HG03521 (cell line): ENCODE results near the gene SDR9C7.
"Not testable (repeated sequence)": the region's sequence is repeated elsewhere in the genome, so short reads cannot be mapped to it uniquely, and the experiment has no call there.

Source experiments
- ATAC-seq: cut with Tn5 transposase; IDR thresholded peaks from one replicate; pipeline ENCODE4 v1.9.1; 2021; ENCODE audit warnings: mild to moderate bottlenecking, moderate library complexity; ENCODE audit not compliant: unreplicated experiment

The SDR9C7 gene

DNA sequence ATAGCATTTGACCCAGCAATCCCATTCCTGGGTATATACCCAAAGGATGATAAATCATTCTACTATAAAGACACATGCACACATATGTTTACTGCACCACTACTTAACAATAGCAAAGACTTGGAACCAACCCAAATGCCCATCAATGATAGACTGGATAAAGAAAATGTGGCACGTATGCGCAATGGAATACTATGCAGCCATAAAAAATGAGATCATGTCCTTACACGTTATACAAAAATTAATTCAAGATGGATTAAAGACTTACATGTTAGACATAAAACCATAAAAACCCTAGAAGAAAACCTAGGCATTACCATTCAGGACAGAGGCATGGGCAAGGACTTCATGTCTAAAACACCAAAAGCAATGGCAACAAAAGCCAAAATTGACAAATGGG lies 16.1 kb downstream of the SDR9C7 start:
- ATAC-seq, result not testable (repeated sequence)

DNA sequence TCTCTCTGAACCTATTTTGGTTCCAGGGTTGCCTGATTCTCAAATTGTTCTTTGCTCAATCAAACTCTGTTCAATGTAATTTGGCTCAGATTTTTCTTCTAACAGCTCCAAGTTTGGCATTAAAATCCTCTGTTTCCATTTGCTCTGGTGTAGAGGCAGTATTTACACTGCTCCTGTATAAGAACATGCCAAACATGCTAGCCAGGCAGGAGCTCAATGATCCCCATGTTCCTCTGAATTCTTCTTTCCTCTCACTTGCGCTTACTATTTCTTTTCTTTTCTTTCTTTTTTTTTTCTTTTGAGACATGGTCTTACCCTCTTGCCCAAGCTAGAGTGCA lies 17.2 kb downstream of the SDR9C7 start:
- ATAC-seq, result no peak

DNA sequence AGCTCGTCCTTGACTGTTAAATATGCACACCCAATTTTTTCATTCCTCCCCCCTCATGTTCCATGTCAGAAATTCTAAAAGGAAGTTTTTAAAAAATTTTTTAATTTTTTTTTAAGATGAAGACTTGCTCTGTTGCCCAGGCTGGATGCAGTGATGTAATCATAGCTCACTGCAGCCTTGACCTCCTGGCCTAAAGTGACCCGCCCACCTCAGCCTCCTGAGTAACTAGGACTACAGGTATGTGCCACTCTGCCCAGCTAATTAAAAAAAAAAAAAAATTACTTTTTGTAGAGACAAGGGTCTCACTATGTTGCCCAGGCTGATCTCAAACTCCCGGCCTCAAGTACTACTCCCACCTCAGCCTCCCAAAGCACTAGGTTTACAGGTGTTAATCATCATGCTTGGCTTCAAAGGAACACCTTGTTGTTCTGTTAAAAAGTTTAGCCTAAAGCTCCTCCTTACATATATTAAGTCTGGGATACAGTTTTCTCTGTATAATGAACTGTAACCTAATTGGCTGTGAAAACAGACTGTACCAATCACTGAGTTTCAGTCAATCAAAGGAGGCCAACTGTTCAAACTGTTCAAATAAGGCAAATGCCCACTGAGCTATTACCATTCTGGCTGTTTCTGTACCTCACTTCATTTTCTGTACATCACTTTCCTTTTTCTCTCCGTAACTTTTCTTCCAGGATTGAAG lies 17.8 kb downstream of the SDR9C7 start:
- ATAC-seq, result no peak

DNA sequence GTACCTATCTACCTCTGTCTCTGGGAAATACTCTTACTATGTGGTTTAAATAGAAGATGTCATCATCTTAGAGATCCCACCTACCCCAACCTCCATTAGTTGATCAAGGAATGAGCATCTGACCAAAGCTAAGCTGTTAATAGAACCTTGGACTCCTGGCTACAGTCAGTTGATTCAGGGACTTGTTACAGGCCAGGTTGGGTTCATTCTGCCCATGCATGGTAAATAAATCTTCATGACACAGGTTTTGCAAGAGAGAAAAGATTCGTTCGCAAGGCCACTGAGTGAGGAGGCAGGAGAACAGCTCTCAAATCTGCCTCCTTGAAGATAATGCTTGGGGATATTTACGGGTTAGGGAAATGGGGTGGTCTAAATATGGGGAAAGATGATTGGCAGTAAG lies 19.5 kb downstream of the SDR9C7 start:
- no peak for ATAC-seq

DNA sequence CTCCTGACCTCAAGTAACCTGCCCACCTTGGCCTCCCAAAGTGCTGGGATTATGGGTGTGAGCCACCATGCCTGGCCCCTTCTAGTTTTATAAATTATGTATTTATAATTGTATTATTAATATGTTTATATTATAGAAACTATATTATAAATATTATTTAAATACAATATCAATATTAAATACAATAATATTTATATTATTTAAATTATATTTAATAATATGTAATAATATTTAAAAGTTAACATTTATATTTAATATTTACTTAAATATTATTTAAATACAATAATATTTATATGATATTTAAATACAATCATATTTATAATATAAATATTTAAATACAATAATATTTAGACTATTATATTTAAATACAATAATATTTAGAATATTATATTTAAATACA lies 20.0 kb downstream of the SDR9C7 start:
- no peak for ATAC-seq

DNA sequence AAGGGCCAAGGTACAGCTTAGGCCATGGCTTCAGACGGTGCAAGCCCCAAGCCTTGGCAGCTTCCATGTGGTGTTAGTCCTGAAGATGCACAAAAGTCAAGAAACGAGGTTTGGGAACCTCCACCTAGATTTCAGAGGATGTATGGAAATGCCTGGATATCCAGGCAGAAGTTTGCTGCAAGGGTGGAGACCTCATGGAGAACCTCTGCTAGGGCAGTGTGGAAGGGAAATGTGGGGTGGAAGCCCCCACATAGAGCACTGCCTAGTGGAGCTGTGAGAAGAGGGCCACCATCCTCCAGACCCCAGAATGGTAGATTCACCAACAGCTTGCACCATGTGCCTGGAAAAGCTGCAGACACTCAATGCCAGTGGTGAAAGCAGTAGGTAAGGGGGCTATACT lies 24.8 kb downstream of the SDR9C7 start:
- ATAC-seq, result not testable (repeated sequence)

DNA sequence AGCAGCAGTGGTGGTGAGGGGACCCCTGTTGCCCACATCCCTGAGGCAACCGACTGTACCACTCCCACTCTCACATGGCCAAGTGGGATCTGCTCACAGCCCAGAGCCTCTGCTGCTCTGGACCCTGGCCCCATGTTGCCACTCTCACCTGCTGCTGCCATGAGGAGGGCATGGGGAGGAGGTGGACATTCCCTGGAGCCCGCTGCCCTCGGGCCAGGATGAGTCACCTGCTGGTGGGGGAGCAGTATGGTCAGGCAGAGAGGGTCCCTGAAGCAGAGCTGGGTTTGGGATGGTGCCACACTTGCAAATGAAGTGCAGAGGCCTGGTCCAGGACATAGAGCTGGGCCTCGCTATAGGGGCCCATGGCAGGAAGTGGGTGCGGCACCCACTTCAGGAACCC lies 26.1 kb downstream of the SDR9C7 start:
- no peak for ATAC-seq

DNA sequence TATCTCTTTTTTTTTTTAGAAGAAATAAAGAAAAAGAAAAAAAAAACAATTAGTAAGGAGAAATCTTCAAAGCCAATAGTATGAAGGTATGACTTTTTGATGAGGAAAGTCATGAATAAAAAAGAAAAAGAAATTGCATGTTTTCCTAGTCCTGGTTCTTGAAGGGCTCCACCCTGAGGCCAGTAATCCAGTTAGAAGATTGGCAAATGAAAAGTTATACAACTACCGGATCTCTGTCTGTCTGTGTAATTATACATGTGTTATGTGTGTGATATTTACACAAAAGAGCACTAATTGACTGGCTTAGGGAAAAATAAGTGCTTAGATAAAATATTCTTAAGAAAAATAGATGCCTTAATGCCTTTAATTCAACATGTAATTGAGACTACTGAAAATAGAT lies 28.4 kb downstream of the SDR9C7 start:
- no peak for ATAC-seq

DNA sequence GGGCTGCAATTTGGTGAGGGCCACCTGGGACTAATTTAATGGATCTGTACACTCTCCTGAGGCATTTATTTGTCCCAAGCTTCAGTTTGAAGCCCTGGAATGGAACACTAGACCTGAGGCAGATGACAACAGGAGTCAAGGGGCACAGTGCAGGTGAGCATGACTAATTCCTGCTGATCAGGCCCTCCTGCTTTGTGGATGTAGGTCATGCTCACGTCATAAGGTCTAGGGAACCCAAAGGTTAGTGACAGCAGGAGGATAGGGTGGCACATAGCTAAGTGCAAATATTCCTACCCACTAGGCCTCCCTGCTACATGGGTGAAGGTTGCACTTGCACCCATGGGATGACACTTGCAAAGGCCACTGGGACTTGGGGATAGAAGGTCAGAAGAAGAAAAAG lies 30.8 kb downstream of the SDR9C7 start:
- no peak for ATAC-seq

DNA sequence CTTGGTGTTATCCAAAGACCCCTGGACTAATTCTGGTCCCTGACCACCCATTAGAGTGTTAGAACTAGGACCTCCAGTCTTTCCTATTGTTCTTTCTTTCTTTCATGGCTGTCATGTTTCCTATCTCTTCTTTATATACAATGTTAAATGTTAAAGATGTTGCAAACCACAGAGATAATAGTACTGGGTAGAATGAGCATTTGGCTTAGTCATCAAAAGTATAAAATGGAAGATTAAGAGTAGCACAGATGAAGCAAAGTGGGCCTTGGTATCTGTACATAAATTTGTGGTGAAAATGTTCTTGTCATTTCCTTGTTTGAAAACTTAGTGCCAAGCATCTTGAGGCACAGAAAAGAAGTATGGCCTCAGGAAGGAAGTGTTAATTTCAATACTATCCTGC lies 32.9 kb downstream of the SDR9C7 start:
- not testable (repeated sequence) for ATAC-seq

DNA sequence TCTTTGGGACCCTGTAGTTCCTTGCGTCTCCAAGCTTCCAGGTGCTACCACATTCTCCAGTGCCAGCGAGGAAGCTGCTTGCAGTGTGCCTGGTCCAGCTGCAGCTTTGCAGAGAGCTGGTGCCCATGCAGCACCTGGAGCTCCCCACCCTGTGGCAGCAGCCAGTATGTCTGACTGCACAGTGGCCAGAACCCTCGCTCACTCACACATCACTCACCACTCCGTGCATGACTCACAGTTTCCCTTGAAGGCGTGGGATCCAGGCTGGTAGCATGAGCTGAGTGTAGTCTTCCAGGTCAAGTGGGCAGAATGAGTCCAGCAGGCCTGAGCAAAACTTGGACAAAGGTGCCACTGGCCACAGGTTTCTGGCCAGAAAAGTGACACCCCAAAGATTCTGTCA lies 33.6 kb downstream of the SDR9C7 start:
- ATAC-seq, result no peak

DNA sequence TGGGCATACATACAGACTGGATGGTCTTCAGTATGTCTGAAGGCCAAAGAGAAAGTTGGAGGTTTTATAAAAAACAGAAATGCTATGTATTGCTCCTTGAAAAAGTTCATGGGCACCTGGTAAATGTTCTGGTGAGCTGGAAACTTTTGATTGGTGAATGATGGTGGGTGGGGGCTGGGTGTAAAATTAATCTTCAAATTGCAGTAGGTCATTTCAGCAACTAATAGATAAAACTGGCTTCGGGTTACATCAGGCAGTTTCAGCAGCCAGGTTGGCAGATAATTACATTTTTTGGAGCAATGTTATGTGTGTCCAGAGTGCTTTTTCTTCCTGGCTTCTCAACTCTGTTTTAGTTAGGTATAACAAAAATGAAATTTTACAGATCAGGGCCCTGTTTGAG lies 35.3 kb downstream of the SDR9C7 start:
- ATAC-seq, result no peak

DNA sequence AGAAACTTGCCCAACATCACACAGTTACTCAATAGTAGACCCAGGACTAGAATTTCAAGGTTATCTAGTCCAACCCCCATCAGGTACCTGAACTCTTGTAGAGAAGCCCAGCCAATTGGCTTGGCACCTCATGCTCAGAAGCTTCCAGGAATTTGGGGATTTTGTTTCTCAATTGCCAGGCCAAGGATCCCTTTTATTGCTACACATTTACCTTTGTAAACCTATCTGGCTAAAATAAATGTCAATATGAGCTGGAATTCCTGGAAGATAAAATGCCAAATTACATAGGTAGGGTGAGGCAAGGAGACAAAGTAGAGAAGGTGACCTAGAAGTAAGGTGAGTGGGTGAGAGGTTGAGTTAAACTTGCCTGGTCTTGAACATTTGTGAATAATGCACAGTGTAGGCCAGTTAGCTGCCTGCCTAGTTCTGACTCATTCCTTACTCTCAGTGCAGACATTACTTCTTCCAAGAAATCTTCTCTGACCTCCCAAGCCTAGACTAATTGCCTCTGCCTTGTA lies 36.3 kb downstream of the SDR9C7 start:
- no peak for ATAC-seq

DNA sequence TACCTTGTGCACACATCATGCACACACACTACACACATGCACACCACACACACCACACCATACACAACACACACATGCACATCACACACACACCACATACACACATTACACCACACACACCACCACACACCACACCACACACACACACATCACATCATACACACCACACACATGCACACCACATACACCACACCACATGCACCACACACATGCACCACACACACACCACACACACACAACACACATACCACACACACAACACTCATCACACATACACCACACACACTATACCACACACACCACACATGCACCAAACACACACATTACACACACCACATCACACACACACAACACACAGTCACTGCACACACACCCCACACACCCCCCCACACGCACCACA lies 38.1 kb downstream of the SDR9C7 start:
- ATAC-seq, result no peak

DNA sequence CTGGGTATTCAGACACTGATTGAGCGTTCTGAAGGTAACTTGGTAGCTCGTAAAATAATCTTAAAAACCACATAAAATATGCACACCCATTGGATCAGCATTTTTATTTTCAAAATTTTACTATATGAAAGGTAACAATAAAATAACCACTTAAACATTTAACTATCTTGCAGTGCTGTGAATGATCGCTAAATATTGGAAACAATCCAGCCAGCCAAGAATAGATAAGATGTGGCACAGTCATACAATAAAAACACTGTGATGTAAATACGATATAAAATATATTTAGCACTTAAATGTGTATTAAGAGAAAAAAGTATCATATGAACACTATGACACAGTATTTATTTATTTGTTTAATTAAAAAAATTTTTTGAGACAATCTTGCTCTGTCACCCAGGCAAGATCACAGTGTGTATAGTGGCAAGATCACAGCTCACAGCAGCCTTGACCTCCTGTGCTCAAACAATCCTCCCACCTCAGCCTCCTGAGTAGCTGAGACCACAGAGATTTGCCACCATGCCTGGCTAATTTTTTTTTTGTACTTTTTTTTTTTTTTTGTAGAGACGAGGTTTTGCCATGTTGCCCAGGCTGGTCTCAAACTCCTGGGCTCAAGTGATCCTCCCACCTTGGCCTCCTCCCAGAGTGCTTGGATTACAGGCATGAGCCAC lies 39.4 kb downstream of the SDR9C7 start:
- ATAC-seq, result no peak

DNA sequence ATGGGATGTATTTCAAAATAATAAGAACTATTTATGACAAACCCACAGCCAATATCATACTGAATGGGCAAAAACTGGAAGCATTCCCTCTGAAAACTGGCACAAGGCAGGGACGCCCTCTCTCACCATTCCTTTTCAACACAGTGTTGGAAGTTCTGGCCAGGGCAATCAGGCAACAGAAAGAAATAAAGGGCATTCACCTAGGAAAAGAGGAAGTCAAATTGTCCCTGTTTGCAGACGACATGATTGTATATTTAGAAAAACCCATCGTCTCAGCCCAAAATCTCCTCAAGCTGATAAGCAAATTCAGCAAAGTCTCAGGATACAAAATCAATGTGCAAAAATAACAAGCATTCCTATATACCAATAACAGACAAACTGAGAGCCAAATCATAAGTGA lies 42.3 kb downstream of the SDR9C7 start:
- ATAC-seq, result not testable (repeated sequence)

DNA sequence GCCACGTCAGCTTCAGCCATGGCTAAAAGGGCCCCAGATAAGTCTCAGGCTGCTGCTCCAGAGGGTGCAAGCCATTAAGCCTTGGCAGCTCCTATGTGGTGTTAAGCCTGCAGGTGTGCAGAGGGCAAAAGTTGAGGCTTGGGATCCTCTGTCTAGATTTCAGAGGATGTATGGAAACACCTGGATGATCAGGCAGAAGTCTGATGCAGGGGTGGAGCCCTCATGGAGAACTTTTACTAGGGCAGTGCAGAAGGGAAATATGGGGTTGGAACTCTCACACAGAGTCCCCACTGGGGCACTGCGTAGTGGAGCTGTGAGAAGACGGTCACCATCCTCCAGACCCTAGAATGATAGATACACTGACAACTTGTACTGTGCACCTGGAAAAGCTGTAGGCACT lies 47.9 kb downstream of the SDR9C7 start:
- no peak for ATAC-seq

DNA sequence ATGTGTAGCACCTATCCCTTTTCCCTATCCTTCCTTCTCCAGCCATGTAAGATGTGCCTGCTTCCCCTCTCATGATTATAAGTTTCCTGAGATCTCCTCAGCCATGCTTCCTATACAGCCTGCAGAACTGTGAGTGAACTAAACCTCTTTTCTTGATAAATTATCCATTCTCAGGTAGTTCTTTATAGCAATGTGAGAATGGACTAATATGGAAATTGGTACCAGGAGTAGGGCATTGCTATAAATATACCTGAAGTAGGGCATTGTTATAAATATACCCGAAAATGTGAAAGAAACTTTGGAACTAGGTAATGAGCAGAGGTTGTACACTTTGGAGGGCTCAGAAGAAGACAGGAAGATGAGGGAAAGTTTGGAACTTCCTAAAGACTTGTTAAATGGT lies 48.9 kb downstream of the SDR9C7 start:
- ATAC-seq, result no peak

DNA sequence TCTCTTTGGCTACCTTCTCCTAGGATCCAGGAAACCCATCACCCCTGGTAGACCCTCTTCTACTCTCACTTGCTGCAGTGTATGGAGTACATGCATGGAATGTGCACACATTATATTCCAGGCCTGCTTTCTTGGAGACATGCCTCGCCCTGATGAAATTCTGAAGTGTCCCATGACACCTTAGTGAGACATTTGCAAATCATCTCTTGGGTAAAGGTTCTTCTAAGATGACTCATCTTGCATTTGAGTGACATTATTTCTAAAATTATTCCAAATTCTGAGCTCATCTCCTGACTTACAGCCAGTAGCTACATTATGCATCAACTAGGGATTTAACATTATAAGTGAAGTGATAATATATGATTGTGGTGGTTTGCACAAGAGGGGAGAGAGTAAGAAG lies 49.8 kb downstream of the SDR9C7 start:
- ATAC-seq, result no peak

DNA sequence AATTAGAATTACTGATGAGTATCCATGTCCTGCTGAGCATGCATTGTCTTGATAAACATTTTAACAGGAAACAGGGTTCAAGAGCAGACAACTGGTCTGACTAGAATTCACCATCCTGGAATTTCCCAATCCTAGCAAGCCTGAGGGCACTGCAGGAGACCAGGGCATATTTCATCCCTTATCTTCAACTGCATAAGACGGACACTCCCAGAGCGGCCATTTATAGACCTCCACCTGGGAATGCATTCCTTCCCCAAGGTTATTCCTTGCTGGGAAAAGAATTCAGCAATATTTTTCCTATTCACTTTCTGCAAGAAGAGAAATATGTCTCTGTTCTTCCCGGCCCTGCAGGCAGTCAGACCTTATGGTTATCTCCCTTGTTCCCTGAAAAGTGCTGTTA lies 51.8 kb downstream of the SDR9C7 start:
- ATAC-seq, result not testable (repeated sequence)

DNA sequence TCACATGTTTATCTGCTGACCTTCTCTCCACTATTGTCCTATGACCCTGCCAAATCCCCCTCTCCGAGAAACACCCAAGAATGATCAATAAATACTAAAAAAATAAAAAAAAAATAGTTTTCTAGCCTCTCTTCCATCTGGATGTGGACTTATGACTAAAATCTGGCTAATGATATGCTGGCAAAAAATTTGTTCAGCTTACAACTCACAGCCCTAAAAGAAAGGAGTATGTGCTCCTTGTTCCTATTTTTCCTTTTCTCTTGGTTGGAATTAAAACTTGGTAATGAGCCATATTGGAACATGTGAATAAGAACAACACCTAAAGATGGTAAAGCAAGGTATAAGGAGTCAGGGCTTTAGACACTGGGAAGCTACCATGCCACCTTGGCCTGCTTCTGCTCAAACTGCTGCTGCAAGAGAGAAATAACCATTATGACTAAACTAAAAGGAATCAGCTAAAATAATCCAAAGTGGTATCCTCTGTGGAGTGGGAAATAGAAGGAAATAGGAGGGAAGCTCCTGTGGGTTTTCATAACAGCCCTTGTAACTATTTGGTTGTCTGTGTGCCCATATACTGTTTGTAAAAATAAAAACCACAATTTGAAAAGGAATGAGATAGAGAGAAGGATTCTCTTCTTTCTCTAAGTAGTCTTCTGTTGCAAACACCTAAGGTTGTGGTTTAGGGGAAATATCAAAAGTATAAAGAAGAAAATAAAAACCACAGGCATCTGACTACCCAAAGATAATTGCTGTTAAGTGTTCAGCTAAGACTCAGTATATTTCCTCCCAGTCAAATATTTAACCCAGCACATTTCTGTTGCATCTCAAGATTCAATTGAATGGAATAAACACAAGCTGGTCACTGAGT lies 53.8 kb downstream of the SDR9C7 start:
- ATAC-seq, result no peak
